MCF 10A (cell line): ENCODE results near the gene HPS6. TPM values are rescaled to one million over a fixed set of nuclear protein-coding genes. Genes with fewer than 3 reads are reported as not detected.
"Not testable (repeated sequence)": the region's sequence is repeated elsewhere in the genome, so short reads cannot be mapped to it uniquely, and the experiment has no call there.

Source experiments
- BruUV-seq: library from RNA; stranded (reverse); fragments of 400-500 nt; replicated peaks from 2 replicates; lab custom pipeline; 2021; lab: Mats Ljungman, UMichigan
- CTCF ChIA-PET: fragments of 300-600 bp; sonication (Branson Sonifier 250); formaldehyde crosslinking; extraction: SDS; loops from one replicate; lab custom pipeline; 2021; ENCODE audit warnings: antibody characterized with exemption, inconsistent platforms; lab: Yijun Ruan, JAX
- POLR2A ChIA-PET: fragments of 300-600, 350-650 bp; sonication (Branson Sonifier 250); formaldehyde crosslinking; extraction: SDS; loops from one replicate; lab custom pipeline; 2020; ENCODE audit warnings: antibody characterized with exemption, inconsistent platforms; lab: Yijun Ruan, JAX
- DNase-seq: peaks from one replicate; pipeline ENCODE4 v3.0.0-alpha.2; 2018; ENCODE audit not compliant: unreplicated experiment
- H3K27ac Mint-ChIP-seq: one replicate; pipeline ENCODE4 v1.8.0; 2022; ENCODE audit warnings: mild to moderate bottlenecking, low read depth, mixed read lengths; ENCODE audit not compliant: unreplicated experiment
- H3K27me3 Mint-ChIP-seq: one replicate; pipeline ENCODE4 v1.8.0; 2022; ENCODE audit warnings: mixed read lengths; ENCODE audit not compliant: insufficient read depth, unreplicated experiment
- H3K36me3 Mint-ChIP-seq: one replicate; pipeline ENCODE4 v1.8.0; 2022; ENCODE audit warnings: mild to moderate bottlenecking, moderate library complexity, mixed read lengths; ENCODE audit not compliant: insufficient read depth, unreplicated experiment
- H3K4me1 Mint-ChIP-seq: one replicate; pipeline ENCODE4 v1.8.0; 2022; ENCODE audit warnings: mixed read lengths; ENCODE audit not compliant: insufficient read depth, unreplicated experiment
- H3K4me3 Mint-ChIP-seq: one replicate; pipeline ENCODE4 v1.8.0; 2022; ENCODE audit warnings: mild to moderate bottlenecking, moderate library complexity, mixed read lengths; ENCODE audit not compliant: unreplicated experiment
- H3K9me3 Mint-ChIP-seq: one replicate; pipeline ENCODE4 v1.8.0; 2022; ENCODE audit warnings: mixed read lengths; ENCODE audit not compliant: unreplicated experiment
- intact Hi-C: fragments of 100-400 bp; cut with micrococcal nuclease; formaldehyde crosslinking; loops from 2 replicates; pipeline ENCODE4 v1.14.1; 2022
- total RNA-seq: library from RNA; stranded (reverse); gene quantifications from 2 replicates; pipeline ENCODE4 v1.2.3, GENCODE V29; 2022
- TF ChIP-seq, protein P1 (sequence below): fragments of 200-600 bp; IDR thresholded peaks from one replicate; pipeline ENCODE4 v1.8.0; 2022; ENCODE audit warnings: antibody characterized with exemption, mild to moderate bottlenecking; ENCODE audit not compliant: unreplicated experiment

Gene HPS6
- total RNA-seq, 1 experiment from 2014 or later: 15.0 TPM

- Mint-ChIP-seq H3K36me3 (peaks cover 76% of the 10 kb centered on the region), H3K9me3 (no peaks in the 10 kb centered on the region), H3K27me3 (no peaks in the 10 kb centered on the region), H3K4me1 (no peaks in the 10 kb centered on the region), H3K27ac (no peak overlapping the region), H3K4me3 (no peak overlapping the region)
- TF ChIP-seq, protein P1, sequence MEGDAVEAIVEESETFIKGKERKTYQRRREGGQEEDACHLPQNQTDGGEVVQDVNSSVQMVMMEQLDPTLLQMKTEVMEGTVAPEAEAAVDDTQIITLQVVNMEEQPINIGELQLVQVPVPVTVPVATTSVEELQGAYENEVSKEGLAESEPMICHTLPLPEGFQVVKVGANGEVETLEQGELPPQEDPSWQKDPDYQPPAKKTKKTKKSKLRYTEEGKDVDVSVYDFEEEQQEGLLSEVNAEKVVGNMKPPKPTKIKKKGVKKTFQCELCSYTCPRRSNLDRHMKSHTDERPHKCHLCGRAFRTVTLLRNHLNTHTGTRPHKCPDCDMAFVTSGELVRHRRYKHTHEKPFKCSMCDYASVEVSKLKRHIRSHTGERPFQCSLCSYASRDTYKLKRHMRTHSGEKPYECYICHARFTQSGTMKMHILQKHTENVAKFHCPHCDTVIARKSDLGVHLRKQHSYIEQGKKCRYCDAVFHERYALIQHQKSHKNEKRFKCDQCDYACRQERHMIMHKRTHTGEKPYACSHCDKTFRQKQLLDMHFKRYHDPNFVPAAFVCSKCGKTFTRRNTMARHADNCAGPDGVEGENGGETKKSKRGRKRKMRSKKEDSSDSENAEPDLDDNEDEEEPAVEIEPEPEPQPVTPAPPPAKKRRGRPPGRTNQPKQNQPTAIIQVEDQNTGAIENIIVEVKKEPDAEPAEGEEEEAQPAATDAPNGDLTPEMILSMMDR: no peak
- POLR2A ChIA-PET: interaction anchor here (0.6 kb wide), 1 partner anchor 574 kb away, joined by 3 read pairs; no protein-coding TSS in a partner anchor
- intact Hi-C loops: no loop called here
- no peak for DNase-seq
- no TSS peak for BruUV-seq
- CTCF ChIA-PET: interaction anchor here (0.6 to 3.1 kb wide), 5 partner anchors 11 to 476 kb away, joined by 3 to 30 read pairs (median 4); no protein-coding TSS in a partner anchor
Observed at GRCh38 chr10:102020938-102021337, 44.2 kb upstream of the HPS6 start.

DNA sequence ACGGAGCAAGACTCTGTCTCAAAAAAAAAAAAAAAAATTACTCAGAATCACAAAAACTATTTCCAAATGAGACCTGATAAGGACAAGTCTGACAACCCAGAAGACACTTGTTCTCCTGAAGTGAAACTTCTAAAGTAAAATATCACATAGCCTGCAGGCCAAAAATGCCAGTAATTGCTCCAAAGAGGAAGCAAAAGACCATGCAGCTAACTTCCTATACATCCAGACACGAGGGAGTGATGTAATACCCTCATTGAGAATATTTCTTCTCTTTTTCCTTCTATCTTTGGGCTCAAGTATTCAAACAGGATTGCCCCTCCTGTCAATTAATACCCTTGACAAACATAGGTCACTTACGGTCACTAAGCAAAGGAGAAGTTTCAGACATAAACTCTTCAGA is 40.4 kb upstream of the HPS6 start:
- BruUV-seq: no TSS peak
- DNase-seq: no peak
- no peaks in the 10 kb centered on the region for H3K9me3 Mint-ChIP-seq
- no peak overlapping the region for H3K4me3 Mint-ChIP-seq
- ChIA-PET CTCF (interaction anchor here (0.6 to 0.7 kb wide), 2 partner anchors 11 to 16 kb away, joined by 3 read pairs; no protein-coding TSS in a partner anchor), POLR2A (no interaction called here)
- H3K27me3 Mint-ChIP-seq: no peaks in the 10 kb centered on the region
- H3K4me1 Mint-ChIP-seq: no peaks in the 10 kb centered on the region
- no peak overlapping the region for H3K27ac Mint-ChIP-seq
- H3K36me3 Mint-ChIP-seq: peaks cover 82% of the 10 kb centered on the region
- intact Hi-C loops: no loop called here
- TF ChIP-seq, protein P1: no peak

- no TSS peak for BruUV-seq
- H3K36me3 Mint-ChIP-seq: peaks cover 74% of the 10 kb centered on the region
- H3K27me3 Mint-ChIP-seq: no peaks in the 10 kb centered on the region
- H3K9me3 Mint-ChIP-seq: no peaks in the 10 kb centered on the region
- intact Hi-C loops: no loop called here
- no peaks in the 10 kb centered on the region for H3K4me1 Mint-ChIP-seq
- H3K27ac Mint-ChIP-seq: no peak overlapping the region
- no peak overlapping the region for H3K4me3 Mint-ChIP-seq
- TF ChIP-seq, protein P1: no peak
- ChIA-PET POLR2A (interaction anchor here (0.5 kb wide), 1 partner anchor 210 kb away, joined by 3 read pairs; no protein-coding TSS in a partner anchor), CTCF (interaction anchor here (1.0 to 1.2 kb wide), 3 partner anchors 17 to 138 kb away, joined by 3 to 5 read pairs (median 4); no protein-coding TSS in a partner anchor)
- no peak for DNase-seq
Observed at GRCh38 chr10:102027261-102027660, 37.9 kb upstream of the HPS6 start.

DNA sequence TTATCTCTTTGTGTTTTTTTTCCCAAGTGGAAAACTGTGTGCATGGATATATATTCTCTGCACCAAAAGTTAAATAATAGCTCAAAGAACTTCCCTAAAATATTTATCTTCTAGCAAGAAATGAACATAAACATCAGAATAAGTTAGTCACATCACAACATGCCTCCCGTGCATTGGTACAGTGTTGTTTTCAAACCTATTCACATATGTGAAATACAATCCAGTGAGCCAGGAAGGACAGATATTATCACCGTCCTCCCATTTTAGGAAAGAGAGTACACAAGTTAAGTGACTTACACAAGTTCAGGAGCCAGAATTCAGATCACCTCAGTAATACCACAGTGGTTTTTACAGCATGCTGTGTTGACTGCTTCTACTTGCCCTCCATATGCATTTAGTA is 31.4 kb upstream of the HPS6 start:
- DNase-seq: no peak
- BruUV-seq: no TSS peak
- CTCF ChIA-PET: interaction anchor here (0.5 to 1.5 kb wide), 5 partner anchors 8 to 702 kb away, joined by 3 to 6 read pairs (median 3); no protein-coding TSS in a partner anchor
- TF ChIP-seq, protein P1: no peak
- POLR2A ChIA-PET: no interaction called here
- no peaks in the 10 kb centered on the region for H3K9me3 Mint-ChIP-seq
- H3K27me3 Mint-ChIP-seq: no peaks in the 10 kb centered on the region
- intact Hi-C loops: no loop called here
- no peak overlapping the region for H3K4me3 Mint-ChIP-seq
- peaks cover 58% of the 10 kb centered on the region for H3K36me3 Mint-ChIP-seq
- no peaks in the 10 kb centered on the region for H3K4me1 Mint-ChIP-seq
- H3K27ac Mint-ChIP-seq: no peak overlapping the region

DNA sequence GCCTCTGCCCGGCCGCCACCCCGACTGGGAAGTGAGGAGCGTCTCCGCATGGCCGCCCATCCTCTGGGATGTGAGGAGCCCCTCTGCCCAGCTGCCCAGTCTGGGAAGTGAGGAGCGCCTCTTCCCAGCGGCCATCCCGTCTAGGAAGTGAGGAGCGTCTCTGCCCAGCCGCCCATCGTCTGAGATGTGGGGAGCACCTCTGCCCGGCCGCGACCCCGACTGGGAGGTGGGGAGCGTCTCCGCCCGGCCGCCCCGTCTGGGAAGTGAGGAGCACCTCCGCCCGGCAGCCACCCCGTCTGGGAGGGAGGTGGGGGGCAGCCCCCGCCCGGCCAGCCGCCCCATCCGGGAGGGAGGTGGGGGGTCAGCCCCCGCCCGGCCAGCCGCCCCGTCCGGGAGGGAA is 29.3 kb upstream of the HPS6 start:
- intact Hi-C loops, H3K27ac Mint-ChIP-seq, BruUV-seq, H3K9me3 Mint-ChIP-seq, DNase-seq, CTCF ChIA-PET, H3K27me3 Mint-ChIP-seq, H3K4me3 Mint-ChIP-seq, H3K4me1 Mint-ChIP-seq: not testable (repeated sequence)
- H3K36me3 Mint-ChIP-seq: peaks cover 57% of the 10 kb centered on the region
- POLR2A ChIA-PET: interaction anchor here (1.2 kb wide), 1 partner anchor 8 kb away, joined by 4 read pairs; no protein-coding TSS in a partner anchor
